DND-41 (cell line): ENCODE measurements around the gene PEMT.

Experiments used
- ATAC-seq: fragments of 200-7000 bp; cut with Tn5 transposase; 3 replicates; pipeline ENCODE4 v1.9.1; 2021; ENCODE audit warnings: low read depth; ENCODE audit not compliant: insufficient read depth
- DNase-seq: peaks from one replicate; pipeline ENCODE4 v3.0.0-alpha.2; 2020
- H2AFZ ChIP-seq: 2 replicates; pipeline ENCODE4 v1.6.0; 2012; ENCODE audit warnings: low read depth, low read length
- H3K27ac ChIP-seq: 2 replicates; pipeline ENCODE4 v1.5.1; 2012; ENCODE audit warnings: low read length, inconsistent platforms
- H3K27me3 ChIP-seq: fragments of 200-600 bp; sonication (generic); 2 replicates; pipeline ENCODE4 v1.6.0; 2012; ENCODE audit warnings: low read length, mild to moderate bottlenecking, inconsistent platforms; ENCODE audit not compliant: insufficient read depth, poor library complexity
- H3K36me3 ChIP-seq: 2 replicates; pipeline ENCODE4 v1.5.1; 2012; ENCODE audit warnings: low read length, inconsistent platforms; ENCODE audit not compliant: insufficient read depth
- H3K4me1 ChIP-seq: 2 replicates; pipeline ENCODE4 v1.5.1; 2012; ENCODE audit warnings: mild to moderate bottlenecking, low read length; ENCODE audit not compliant: insufficient read depth
- H3K4me2 ChIP-seq: 2 replicates; pipeline ENCODE4 v1.6.0; 2012; ENCODE audit warnings: mild to moderate bottlenecking, moderate library complexity, low read length, inconsistent platforms; ENCODE audit not compliant: insufficient read depth
- H3K4me3 ChIP-seq, 2 experiments: fragments of 200-600 bp in 1 of 2; shearing (Covaris generic) in 1 of 2; 2 replicates each; pipeline ENCODE4 v1.5.1; 2012 to 2016; ENCODE audit warnings: inconsistent platforms in 2 of 2, low read length in 2 of 2, mild to moderate bottlenecking in 2 of 2, low read depth in 1 of 2, moderate library complexity in 1 of 2
- H3K79me2 ChIP-seq: 2 replicates; pipeline ENCODE4 v1.6.0; 2012; ENCODE audit warnings: low read length, inconsistent platforms; ENCODE audit not compliant: insufficient read depth
- H3K9ac ChIP-seq: 2 replicates; pipeline ENCODE4 v1.6.0; 2012; ENCODE audit warnings: low read depth, mild to moderate bottlenecking, inconsistent platforms, low read length, moderate library complexity
- H3K9me3 ChIP-seq: 2 replicates; pipeline ENCODE4 v1.5.1; 2012; ENCODE audit warnings: low read length, moderate library complexity, mild to moderate bottlenecking, inconsistent platforms; ENCODE audit not compliant: insufficient read depth, severe bottlenecking
- H4K20me1 ChIP-seq: 2 replicates; pipeline ENCODE4 v1.6.0; 2012; ENCODE audit warnings: low read length; ENCODE audit not compliant: insufficient read depth
- EZH2 ChIP-seq: IDR thresholded peaks from 3 replicates; pipeline ENCODE4 v1.6.1; 2012; ENCODE audit warnings: borderline replicate concordance, low read depth, mild to moderate bottlenecking, moderate library complexity, low read length, inconsistent platforms; ENCODE audit not compliant: severe bottlenecking
- TF ChIP-seq, protein P1 (sequence below): IDR thresholded peaks from 2 replicates; pipeline ENCODE4 v1.5.1; 2012; ENCODE audit warnings: borderline replicate concordance, low read length, moderate library complexity, mild to moderate bottlenecking; ENCODE audit not compliant: poor library complexity, severe bottlenecking; ENCODE audit errors: extremely low read depth

The PEMT gene

DNA sequence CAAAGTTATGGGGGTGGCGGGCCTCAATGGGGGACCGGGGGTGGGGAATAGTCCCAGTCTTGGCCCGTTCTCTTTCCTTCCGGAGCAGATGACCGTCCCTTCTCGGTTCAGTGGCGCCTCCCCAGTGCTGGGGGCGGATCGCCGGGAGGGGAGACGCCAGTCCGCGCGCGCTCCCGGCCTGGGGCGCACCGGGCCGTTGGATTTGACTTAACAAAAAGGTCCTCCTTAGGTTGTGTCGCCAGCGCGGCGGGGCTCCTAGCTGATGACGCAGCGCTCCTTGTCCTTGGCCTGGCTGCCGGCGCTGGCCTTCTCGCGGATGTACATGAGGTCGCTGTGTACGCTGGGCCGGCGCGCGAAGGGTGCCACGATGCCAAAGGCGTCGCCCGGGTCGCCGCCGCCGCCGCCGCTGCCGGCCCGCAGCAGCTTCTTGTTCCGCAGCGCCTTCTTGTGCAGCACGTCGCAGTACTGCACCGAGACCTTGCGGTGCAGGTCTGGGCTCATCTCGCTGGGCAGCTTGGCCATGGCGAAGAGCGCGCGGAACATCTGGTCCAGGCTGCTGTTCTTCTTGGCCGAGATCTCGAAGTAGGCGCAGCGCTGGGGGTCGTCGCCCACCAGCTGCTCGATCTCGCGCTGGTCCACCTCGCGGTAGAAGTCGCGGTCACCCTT is 96.5 kb downstream of the PEMT start:
- H3K9ac ChIP-seq: no peak overlapping the region
- no peaks in the 10 kb centered on the region for H3K4me1 ChIP-seq

DNA sequence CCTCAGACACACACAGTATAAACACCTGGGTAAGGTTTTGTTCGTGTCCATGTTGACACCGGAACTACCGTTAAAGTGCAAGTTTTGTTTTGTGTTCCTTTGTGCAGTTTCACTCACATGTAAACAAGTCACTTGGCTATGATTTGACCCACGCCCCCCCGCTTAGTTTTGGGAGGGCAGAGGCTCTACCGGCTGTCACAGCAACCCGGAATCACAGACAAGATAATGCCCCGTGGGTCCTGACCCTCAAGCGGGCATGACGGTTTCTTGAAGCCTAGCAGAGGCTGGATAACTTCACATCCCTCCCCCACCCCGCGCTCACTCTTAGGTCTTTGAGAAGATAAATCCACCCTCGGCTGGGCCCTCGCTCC is 97.0 kb downstream of the PEMT start:
- Histone ChIP-seq H3K4me3 (no peak overlapping the region), H4K20me1 (peaks cover 27% of the 10 kb centered on the region; the same call in 1 of the 2 replicates), H3K9ac (no peak overlapping the region), H3K4me2 (no peak overlapping the region), H3K9me3 (no peaks in the 10 kb centered on the region), H3K36me3 (peaks cover 69% of the 10 kb centered on the region), H2AFZ (no peak overlapping the region), H3K27me3 (no peaks in the 10 kb centered on the region), H3K4me1 (no peaks in the 10 kb centered on the region), H3K79me2 (peaks cover 24% of the 10 kb centered on the region), H3K27ac (no peak overlapping the region)
- TF ChIP-seq, protein P1, sequence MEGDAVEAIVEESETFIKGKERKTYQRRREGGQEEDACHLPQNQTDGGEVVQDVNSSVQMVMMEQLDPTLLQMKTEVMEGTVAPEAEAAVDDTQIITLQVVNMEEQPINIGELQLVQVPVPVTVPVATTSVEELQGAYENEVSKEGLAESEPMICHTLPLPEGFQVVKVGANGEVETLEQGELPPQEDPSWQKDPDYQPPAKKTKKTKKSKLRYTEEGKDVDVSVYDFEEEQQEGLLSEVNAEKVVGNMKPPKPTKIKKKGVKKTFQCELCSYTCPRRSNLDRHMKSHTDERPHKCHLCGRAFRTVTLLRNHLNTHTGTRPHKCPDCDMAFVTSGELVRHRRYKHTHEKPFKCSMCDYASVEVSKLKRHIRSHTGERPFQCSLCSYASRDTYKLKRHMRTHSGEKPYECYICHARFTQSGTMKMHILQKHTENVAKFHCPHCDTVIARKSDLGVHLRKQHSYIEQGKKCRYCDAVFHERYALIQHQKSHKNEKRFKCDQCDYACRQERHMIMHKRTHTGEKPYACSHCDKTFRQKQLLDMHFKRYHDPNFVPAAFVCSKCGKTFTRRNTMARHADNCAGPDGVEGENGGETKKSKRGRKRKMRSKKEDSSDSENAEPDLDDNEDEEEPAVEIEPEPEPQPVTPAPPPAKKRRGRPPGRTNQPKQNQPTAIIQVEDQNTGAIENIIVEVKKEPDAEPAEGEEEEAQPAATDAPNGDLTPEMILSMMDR: no peak
- no peak for TF ChIP-seq EZH2
- ATAC-seq: no peak
- no peak for DNase-seq

More for the DNA sequence above, 96.5 kb downstream of the PEMT start:
- ATAC-seq: no peak
- Histone ChIP-seq H3K36me3 (peaks cover 64% of the 10 kb centered on the region), H3K79me2 (peaks cover 20% of the 10 kb centered on the region), H3K27ac (no peak overlapping the region), H3K9me3 (no peaks in the 10 kb centered on the region), H3K27me3 (no peaks in the 10 kb centered on the region), H4K20me1 (peaks cover 27% of the 10 kb centered on the region; the same call in 1 of the 2 replicates), H2AFZ (no peak overlapping the region), H3K4me2 (no peak overlapping the region), H3K4me3 (no peak overlapping the region)
- no peak for DNase-seq
- no peak for TF ChIP-seq EZH2
- TF ChIP-seq, protein P1: no peak

DNA sequence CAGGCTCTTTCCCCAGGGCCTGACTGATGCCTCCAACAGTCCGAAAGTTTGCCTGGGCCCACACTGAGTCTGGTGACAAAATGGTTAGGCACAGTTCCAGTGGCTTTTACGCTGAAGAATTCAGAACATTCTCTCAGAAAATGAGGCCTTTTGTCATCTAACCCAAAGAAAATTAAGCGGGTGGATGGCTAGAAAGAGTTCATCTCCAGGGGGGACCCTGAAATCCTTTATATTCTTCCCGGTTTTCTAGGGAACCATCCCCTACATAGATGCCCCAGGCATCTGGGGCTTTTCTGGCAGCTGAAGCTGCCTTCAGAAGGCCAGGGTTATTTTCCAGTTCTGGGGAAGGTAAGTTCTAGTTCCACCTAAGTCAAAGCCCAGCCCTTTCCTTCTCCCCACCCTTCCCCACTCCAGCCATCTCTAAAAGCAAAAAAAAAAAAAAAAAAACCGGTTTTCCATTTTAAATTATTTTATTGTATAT is 97.5 kb downstream of the PEMT start:
- DNase-seq: no peak
- no peak for TF ChIP-seq EZH2
- TF ChIP-seq, protein P1: no peak
- Histone ChIP-seq H3K4me1 (no peaks in the 10 kb centered on the region), H3K27ac (no peak overlapping the region), H3K4me3 (no peak overlapping the region), H3K36me3 (peaks cover 73% of the 10 kb centered on the region), H4K20me1 (peaks cover 29% of the 10 kb centered on the region; the same call in 1 of the 2 replicates), H3K79me2 (peaks cover 28% of the 10 kb centered on the region), H2AFZ (no peak overlapping the region), H3K9ac (no peak overlapping the region), H3K9me3 (no peaks in the 10 kb centered on the region), H3K27me3 (no peaks in the 10 kb centered on the region), H3K4me2 (no peak overlapping the region)
- no peak for ATAC-seq
